GM11168 (cell line): Measurements from ENCODE around the gene TAF1C.
"Not testable (repeated sequence)": the region's sequence is repeated elsewhere in the genome, so short reads cannot be mapped to it uniquely, and the experiment has no call there.

ENCODE experiments used
- in situ Hi-C: fragments of 300-500 bp; cut with MboI; formaldehyde crosslinking; loops from one replicate; pipeline ENCODE4 v1.12.0; 2022; ENCODE audit warnings: low sequenced_read_pairs; ENCODE audit not compliant: unreplicated experiment

The TAF1C gene

GRCh38 chr16:84186685-84187437 is at the start of gene TAF1C:
TAF1C (minus strand) TSS chr16:84187057; CDS start chr16:84184988, 2,069 bp downstream.
- in situ Hi-C loops = loop anchor here (25.0 kb wide), 1 partner anchor 225 kb away; the partner anchor contains the start of genes NECAB2 and OSGIN1

- in situ Hi-C loops = no loop called here
Observed at GRCh38 chr16:84234321-84235241, 47.7 kb upstream of the TAF1C start.

- in situ Hi-C loops = no loop called here
Observed at GRCh38 chr16:84233748-84234147, 46.9 kb upstream of the TAF1C start.

GRCh38 chr16:84232969-84233368 is 46.1 kb upstream of the TAF1C start:
- in situ Hi-C loops = no loop called here

- in situ Hi-C loops = no loop called here
Observed at GRCh38 chr16:84232060-84232459, 45.2 kb upstream of the TAF1C start.

- in situ Hi-C loops = no loop called here
Observed at GRCh38 chr16:84229471-84229870, 42.6 kb upstream of the TAF1C start.

GRCh38 chr16:84228256-84228838 is 41.5 kb upstream of the TAF1C start:
- in situ Hi-C loops = no loop called here

GRCh38 chr16:84227548-84227947 is 40.7 kb upstream of the TAF1C start:
- in situ Hi-C loops = no loop called here

- in situ Hi-C loops = no loop called here
Observed at GRCh38 chr16:84226026-84226425, 39.2 kb upstream of the TAF1C start.

- in situ Hi-C loops = no loop called here
Observed at GRCh38 chr16:84225571-84225970, 38.7 kb upstream of the TAF1C start.

GRCh38 chr16:84225126-84225525 is 38.3 kb upstream of the TAF1C start:
- in situ Hi-C loops = no loop called here

GRCh38 chr16:84224554-84224953 is 37.7 kb upstream of the TAF1C start:
- in situ Hi-C loops = no loop called here

GRCh38 chr16:84223456-84223855 is 36.6 kb upstream of the TAF1C start:
- in situ Hi-C loops = no loop called here

GRCh38 chr16:84220851-84221250 is 34.0 kb upstream of the TAF1C start:
- in situ Hi-C loops = no loop called here

- in situ Hi-C loops = no loop called here
Observed at GRCh38 chr16:84218956-84219355, 32.1 kb upstream of the TAF1C start.

GRCh38 chr16:84218176-84218823 is 31.4 kb upstream of the TAF1C start:
- in situ Hi-C loops = no loop called here

- in situ Hi-C loops = not testable (repeated sequence)
Observed at GRCh38 chr16:84216144-84216543, 29.3 kb upstream of the TAF1C start.

GRCh38 chr16:84215531-84215930 is 28.7 kb upstream of the TAF1C start:
- in situ Hi-C loops = no loop called here

- in situ Hi-C loops = no loop called here
Observed at GRCh38 chr16:84214451-84215066, 27.7 kb upstream of the TAF1C start.

- in situ Hi-C loops = no loop called here
Observed at GRCh38 chr16:84212631-84213030, 25.8 kb upstream of the TAF1C start.
